Measurements from ENCODE around the gene ATP10A.

Gene ATP10A

GRCh38 chr15:25663515-25663914, 199.6 kb downstream of the ATP10A start:
- Histone ChIP-seq H3K36me3 (replicated peaks; ENCODE audit: insufficient read depth, low read length) (no peaks in the 10 kb centered on the region), H3K79me2 (ENCODE audit: low read length) (no peaks in the 10 kb centered on the region), H2AFZ (ENCODE audit: low read length) (no peak overlapping the region), H3K27ac (ENCODE audit: low read length) (no peak overlapping the region), H3K9me2 (replicated peaks; ENCODE audit: insufficient read depth, low read length) (no peaks in the 10 kb centered on the region), H3K27me3 (replicated peaks; ENCODE audit: insufficient read depth, low read length) (no peaks in the 10 kb centered on the region), H3K9ac (ENCODE audit: low read length) (no peak overlapping the region), H3K4me3 (ENCODE audit: low read length) (no peak overlapping the region), H3K4me1 (ENCODE audit: low read length) (no peaks in the 10 kb centered on the region), H3F3A (ENCODE audit: insufficient read depth, low read length) (no peaks in the 10 kb centered on the region), H3K9me3 (replicated peaks; ENCODE audit: insufficient read depth, low read length) (no peaks in the 10 kb centered on the region), H4K20me1 (ENCODE audit: insufficient read depth, low read length) (no peaks in the 10 kb centered on the region), H3K4me2 (ENCODE audit: low read depth, low read length) (no peak overlapping the region)
- TF ChIP-seq EZH2 (optimal IDR thresholded peaks at IDR 0.05; ENCODE audit: low read depth, low read length): no peak
- no peak for TF ChIP-seq EZH2phosphoT487 (IDR thresholded peaks at IDR 0.05; ENCODE audit: low read length)
- no peak for TF ChIP-seq CTCF (IDR thresholded peaks at IDR 0.05; ENCODE audit: low read length)
- DNase-seq: no peak

- no peaks in the 10 kb centered on the region for H3K9me3 ChIP-seq (replicated peaks; ENCODE audit: insufficient read depth, low read length)
- H3K9me2 ChIP-seq (replicated peaks; ENCODE audit: insufficient read depth, low read length): no peaks in the 10 kb centered on the region
Observed at GRCh38 chr15:25661898-25662297, 201.2 kb downstream of the ATP10A start.

GRCh38 chr15:25659251-25659650, 203.9 kb downstream of the ATP10A start:
- no peaks in the 10 kb centered on the region for H3K9me3 ChIP-seq (replicated peaks; ENCODE audit: insufficient read depth, low read length)
- no peaks in the 10 kb centered on the region for H3K27me3 ChIP-seq (replicated peaks; ENCODE audit: insufficient read depth, low read length)
- no peaks in the 10 kb centered on the region for H3K36me3 ChIP-seq (replicated peaks; ENCODE audit: insufficient read depth, low read length)
- H3K4me2 ChIP-seq (ENCODE audit: low read depth, low read length): no peak overlapping the region
- H3K4me3 ChIP-seq (ENCODE audit: low read length): no peak overlapping the region
- H3K79me2 ChIP-seq (ENCODE audit: low read length): no peaks in the 10 kb centered on the region
- no peak overlapping the region for H2AFZ ChIP-seq (ENCODE audit: low read length)
- no peak overlapping the region for H3K9ac ChIP-seq (ENCODE audit: low read length)
- H3K4me1 ChIP-seq (ENCODE audit: low read length): no peaks in the 10 kb centered on the region
- no peak overlapping the region for H3K27ac ChIP-seq (ENCODE audit: low read length)
- no peak for DNase-seq
- TF ChIP-seq EZH2 (optimal IDR thresholded peaks at IDR 0.05; ENCODE audit: low read depth, low read length): no peak
- no peak for TF ChIP-seq CTCF (IDR thresholded peaks at IDR 0.05; ENCODE audit: low read length)
- no peak for TF ChIP-seq EZH2phosphoT487 (IDR thresholded peaks at IDR 0.05; ENCODE audit: low read length)
- H4K20me1 ChIP-seq (ENCODE audit: insufficient read depth, low read length): no peaks in the 10 kb centered on the region
- H3F3A ChIP-seq (ENCODE audit: insufficient read depth, low read length): no peaks in the 10 kb centered on the region
- no peaks in the 10 kb centered on the region for H3K9me2 ChIP-seq (replicated peaks; ENCODE audit: insufficient read depth, low read length)

More at GRCh38 chr15:25661898-25662297, 201.2 kb downstream of the ATP10A start:
- H3K9ac ChIP-seq (ENCODE audit: low read length): no peak overlapping the region
- H3F3A ChIP-seq (ENCODE audit: insufficient read depth, low read length): no peaks in the 10 kb centered on the region
- no peaks in the 10 kb centered on the region for H3K4me1 ChIP-seq (ENCODE audit: low read length)
- no peaks in the 10 kb centered on the region for H4K20me1 ChIP-seq (ENCODE audit: insufficient read depth, low read length)
- H3K27me3 ChIP-seq (replicated peaks; ENCODE audit: insufficient read depth, low read length): no peaks in the 10 kb centered on the region
- no peak for TF ChIP-seq CTCF (IDR thresholded peaks at IDR 0.05; ENCODE audit: low read length)
- no peak for TF ChIP-seq EZH2 (optimal IDR thresholded peaks at IDR 0.05; ENCODE audit: low read depth, low read length)
- TF ChIP-seq EZH2phosphoT487 (IDR thresholded peaks at IDR 0.05; ENCODE audit: low read length): no peak
- no peak for DNase-seq
- no peaks in the 10 kb centered on the region for H3K36me3 ChIP-seq (replicated peaks; ENCODE audit: insufficient read depth, low read length)
- no peaks in the 10 kb centered on the region for H3K79me2 ChIP-seq (ENCODE audit: low read length)
- H3K27ac ChIP-seq (ENCODE audit: low read length): no peak overlapping the region
- H3K4me3 ChIP-seq (ENCODE audit: low read length): no peak overlapping the region
- no peak overlapping the region for H2AFZ ChIP-seq (ENCODE audit: low read length)
- no peak overlapping the region for H3K4me2 ChIP-seq (ENCODE audit: low read depth, low read length)

All from MM.1S (cell line).